Loucy (cell line): Measurements from ENCODE around the gene BLVRA.

Experiments used
- CTCF ChIP-seq: fragments of 200-600 bp; sonication (generic); conservative IDR thresholded peaks from 2 replicates; pipeline ENCODE4 v1.5.1; 2014; ENCODE audit warnings: mild to moderate bottlenecking, antibody characterized with exemption, low read length
- EZH2phosphoT487 ChIP-seq: fragments of 200-600 bp; IDR thresholded peaks from 2 replicates; pipeline ENCODE4 v1.6.1; 2018; ENCODE audit warnings: antibody characterized with exemption, mild to moderate bottlenecking, moderate library complexity, borderline replicate concordance

GRCh38 chr7:43761382-43761781 is 2.9 kb downstream of the BLVRA start:
- TF ChIP-seq CTCF = no peak
- TF ChIP-seq EZH2phosphoT487 = no peak
